Stimulated activated CD4-positive, alpha-beta T cell treated with anti-CD3 and anti-CD28 coated beads, Interleukin-4, amount 100 ng/mL, for 4 hours (primary cell): ENCODE data around the gene ECE1.

Source experiments
- DNase-seq, 2 experiments: peaks; one replicate each; pipeline ENCODE4 v3.0.0-alpha.2; 2020

The ECE1 gene

DNA sequence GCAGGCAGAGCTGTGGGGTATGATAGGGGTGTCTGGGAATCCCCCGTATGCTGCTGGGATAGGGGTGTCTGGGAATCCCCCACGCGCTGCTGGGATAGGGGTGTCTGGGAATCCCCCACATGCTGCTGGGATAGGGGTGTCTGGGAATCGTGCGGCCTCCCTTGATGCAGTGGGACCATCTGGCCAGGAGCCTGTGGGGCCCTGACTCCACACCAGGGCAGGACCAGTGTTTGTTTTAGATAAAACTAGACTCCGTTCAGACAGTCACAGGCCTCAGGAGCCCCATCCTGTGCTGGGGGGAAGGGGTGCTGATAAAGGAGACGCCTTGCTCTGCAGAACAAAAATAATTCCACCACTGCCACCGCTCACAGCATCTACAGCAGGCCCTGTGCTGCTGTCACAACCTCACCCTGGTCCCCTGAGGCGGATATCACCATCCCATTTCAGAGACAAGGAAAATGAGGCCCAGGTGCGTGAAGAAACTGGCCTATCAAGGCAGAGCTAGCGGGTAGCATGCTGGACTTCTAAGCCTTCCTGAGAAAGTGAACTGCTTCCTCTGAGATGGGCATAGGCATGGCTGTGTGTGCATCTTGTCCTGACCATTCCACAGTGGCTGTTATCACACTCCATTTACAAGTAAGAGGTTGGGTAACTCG lies 24.0 kb downstream of the ECE1 start:
- no peak for DNase-seq

- no peak for DNase-seq
Observed at GRCh38 chr1:21265644-21266043, 24.6 kb downstream of the ECE1 start.

GRCh38 chr1:21264898-21265297 lies 25.4 kb downstream of the ECE1 start:
- no peak for DNase-seq

GRCh38 chr1:21263653-21264225 lies 26.5 kb downstream of the ECE1 start:
- no peak for DNase-seq

- no peak for DNase-seq
Observed at GRCh38 chr1:21263052-21263429, 27.2 kb downstream of the ECE1 start.

- DNase-seq: no peak
Observed at GRCh38 chr1:21262293-21263051, 27.8 kb downstream of the ECE1 start.

GRCh38 chr1:21261551-21262292 lies 28.5 kb downstream of the ECE1 start:
- DNase-seq: no peak

DNA sequence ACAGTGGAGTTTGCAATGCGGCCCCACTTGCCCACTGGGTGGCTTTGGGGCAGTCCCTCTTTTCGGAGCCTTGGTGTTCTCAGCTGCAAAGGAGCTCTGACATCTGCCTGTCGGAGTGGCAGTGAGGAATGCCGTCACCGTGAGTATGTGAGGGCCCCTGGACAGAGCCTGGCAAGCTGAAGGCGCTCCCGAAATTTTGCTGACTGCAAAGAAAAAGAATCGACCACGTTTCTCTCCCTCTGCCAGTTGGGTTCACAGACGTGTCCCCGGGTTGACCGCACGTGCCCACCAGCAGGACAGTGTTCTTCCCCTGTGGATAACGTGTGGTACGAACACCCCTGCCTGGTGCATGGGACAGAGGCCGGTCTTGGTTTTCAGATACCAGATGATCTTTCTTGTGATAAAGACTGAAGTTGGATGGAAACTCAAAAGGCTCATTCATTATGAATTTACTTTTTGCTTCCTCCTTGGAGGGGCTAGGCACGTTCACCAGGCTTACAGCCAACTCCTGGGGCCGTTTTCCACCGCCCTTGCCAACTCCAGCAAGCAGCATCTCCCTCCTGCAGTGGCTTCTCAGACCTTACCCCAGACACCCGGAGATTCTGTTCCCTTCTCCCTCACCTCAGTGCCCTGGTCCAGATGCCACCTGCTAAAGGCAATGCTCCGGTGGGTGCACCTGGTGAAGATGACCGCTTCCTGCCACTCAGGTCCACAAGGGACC lies 29.7 kb downstream of the ECE1 start:
- no peak for DNase-seq

DNA sequence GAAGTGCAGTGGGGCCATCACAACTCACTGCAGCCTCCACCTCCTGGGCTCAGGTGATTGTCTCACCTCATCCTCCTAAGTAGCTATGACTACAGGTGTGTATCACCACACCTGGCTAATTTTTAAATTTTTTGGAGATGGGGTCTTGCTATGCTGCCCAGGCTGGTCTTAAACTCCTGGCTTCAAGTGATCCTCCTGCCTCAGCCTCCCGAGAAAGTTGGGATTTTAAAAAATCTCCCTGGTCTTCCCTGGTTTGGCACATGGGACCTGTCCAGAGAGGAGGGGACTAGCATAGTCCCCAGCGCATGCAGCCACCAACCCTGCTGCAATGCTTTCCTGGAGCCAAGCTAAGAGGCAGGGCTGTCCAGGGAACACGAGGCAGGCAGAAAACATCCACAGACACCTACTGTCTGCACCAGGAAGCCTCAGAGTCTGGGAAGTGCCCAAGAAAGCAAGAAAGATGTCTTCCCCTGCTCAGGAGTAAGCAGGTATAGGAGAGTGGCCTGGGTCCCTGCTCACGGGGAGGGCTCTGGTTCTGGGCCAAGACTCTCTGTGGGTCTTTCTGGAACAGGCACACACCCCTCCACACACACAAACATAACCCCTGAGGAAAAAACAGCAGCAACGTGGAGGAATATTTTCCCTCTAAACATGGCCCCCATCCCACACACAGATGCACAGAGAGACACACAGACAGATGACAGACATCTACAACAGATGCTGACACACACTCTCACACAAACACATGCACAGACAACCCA lies 30.8 kb downstream of the ECE1 start:
- no peak for DNase-seq

GRCh38 chr1:21258331-21259134 lies 31.7 kb downstream of the ECE1 start:
- DNase-seq: no peak

GRCh38 chr1:21257431-21258135 lies 32.7 kb downstream of the ECE1 start:
- DNase-seq: no peak

- DNase-seq: no peak
Observed at GRCh38 chr1:21256776-21257175, 33.5 kb downstream of the ECE1 start.

- DNase-seq: no peak
Observed at GRCh38 chr1:21255943-21256320, 34.3 kb downstream of the ECE1 start.

- peak; percentile 76 to 82 for DNase-seq
Observed at GRCh38 chr1:21255284-21255942, 34.9 kb downstream of the ECE1 start.

- no peak for DNase-seq
Observed at GRCh38 chr1:21254335-21254951, 35.8 kb downstream of the ECE1 start.

DNA sequence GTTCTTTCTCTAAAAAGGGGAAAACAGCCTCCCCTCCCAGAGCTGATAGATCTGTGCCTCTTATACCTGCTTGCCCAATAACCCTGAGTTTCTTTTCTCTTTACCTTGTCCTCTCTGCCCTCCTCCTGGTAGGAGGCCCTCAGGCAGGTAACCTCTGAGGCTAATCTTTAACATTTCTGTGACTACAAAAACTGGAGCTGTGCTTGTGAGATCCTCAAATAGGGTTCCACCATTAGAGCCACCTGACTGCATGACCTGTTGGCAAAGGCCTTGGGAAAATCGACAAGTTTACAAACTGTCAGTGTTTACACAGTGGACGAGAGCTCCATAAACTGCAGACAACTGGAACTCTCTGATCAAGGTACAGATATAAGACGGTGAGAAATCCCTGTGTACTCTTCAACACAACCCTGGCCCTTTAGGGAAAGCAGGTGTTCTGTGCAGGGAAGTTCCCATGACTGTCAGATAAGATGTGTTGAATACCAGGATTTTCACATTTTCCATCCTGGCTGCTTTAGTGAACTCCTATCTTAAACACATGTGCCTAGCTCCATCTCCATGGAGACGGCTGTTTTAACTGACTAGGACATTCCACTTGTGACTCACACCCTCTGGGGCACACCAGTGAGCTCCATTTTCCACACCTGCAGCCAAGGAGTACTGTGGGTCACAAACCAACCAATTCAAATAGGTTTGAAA lies 38.3 kb downstream of the ECE1 start:
- peak in 1 of 2 experiments; percentile 47 for DNase-seq

DNA sequence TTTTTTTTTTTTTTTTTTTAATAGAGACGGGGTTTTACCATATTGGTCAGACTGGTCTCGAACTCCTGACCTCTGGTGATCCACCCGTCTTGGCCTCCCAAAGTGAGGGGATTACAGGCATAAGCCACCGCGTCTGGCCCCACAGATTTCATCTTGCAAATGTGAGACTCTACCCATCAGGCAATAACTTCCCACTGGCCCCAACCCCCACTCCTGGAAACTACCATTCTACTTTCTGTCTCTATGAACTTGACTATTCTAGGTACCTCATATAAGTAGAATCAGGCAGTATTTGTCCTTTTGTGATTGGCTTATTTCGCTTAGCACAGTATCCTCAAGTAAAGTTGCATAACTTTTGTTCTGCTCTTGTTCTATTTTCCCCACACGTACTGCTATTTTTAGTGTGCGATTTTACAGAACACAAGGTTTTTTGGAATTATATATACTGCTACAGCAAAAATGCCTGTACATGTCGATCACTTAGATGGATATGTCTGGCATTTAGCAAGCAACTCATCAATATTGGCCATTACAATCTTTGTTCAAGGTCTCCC lies 40.2 kb downstream of the ECE1 start:
- DNase-seq: no peak

DNA sequence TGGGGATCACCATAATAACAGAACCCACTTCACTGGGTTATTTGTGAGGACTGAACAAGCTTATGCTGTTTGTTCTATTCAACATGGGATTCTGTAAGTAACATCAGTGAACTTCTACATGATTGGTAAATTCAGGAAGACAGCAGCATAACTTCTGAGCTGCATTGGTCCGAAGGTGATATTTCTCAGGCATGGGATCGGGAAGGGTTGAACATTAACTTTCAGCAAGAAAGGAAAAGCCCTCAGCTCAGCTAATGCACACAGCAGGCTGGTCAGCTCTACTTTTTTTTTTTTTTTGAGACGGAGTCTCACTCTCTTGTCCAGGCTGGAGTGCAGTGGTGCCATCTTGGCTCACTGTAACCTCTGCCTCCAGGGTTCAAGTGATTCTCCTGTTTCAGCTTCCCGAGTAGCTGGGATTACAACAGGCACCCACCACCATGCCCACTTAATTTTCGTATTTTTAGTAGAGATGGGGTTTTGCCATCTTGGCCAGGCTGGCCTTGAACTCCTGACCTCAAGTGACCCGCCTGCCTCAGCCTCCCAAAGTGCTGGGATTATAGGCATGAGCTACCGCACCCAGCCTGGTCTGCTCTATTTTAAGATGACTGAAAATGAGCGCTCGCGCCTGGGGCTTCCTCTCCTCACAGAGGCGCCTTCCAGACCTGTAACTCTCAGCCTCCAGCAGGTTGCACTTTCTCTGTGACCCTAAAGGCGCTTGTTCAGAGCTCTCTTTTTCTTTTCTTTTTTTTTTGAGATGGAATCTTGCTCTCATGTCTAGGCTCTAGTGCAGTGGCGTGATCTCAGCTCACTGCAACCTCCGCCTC lies 42.2 kb downstream of the ECE1 start:
- no peak for DNase-seq
